Measurements from ENCODE around the gene FPR2. TPM values are rescaled to one million over a fixed set of nuclear protein-coding genes. Genes with fewer than 3 reads are reported as not detected.

The FPR2 gene
- total and polyA plus RNA-seq, 2 of the 13 experiments (the other 11 are each of a cell fraction or from before 2014, with no cell fraction given), result not detected

DNA sequence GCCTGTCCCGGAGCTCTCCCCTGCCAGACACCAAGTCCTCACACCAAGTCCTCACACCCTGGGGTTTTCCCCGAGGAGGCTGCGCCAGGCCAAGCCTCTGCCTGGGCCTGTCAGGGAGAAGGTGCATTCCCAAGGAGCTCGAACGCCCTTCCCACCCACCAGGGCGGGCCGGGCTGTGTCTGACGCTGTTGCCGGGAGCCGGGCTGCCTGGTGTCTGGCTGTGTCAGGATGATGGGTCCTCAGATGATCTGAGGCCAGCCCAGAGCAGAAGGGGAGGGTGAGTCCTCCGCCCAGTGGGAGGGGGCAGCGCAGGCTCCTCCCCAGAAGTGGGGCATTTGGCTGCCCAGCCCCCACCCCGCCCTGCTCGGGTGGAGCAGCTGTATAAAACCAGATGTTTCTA is 34.9 kb upstream of the FPR2 start:
- no peak for FAIRE-seq
- BruUV-seq (replicated peaks), result no TSS peak
- no peak for ATAC-seq
- TF ChIP-seq, protein P1, sequence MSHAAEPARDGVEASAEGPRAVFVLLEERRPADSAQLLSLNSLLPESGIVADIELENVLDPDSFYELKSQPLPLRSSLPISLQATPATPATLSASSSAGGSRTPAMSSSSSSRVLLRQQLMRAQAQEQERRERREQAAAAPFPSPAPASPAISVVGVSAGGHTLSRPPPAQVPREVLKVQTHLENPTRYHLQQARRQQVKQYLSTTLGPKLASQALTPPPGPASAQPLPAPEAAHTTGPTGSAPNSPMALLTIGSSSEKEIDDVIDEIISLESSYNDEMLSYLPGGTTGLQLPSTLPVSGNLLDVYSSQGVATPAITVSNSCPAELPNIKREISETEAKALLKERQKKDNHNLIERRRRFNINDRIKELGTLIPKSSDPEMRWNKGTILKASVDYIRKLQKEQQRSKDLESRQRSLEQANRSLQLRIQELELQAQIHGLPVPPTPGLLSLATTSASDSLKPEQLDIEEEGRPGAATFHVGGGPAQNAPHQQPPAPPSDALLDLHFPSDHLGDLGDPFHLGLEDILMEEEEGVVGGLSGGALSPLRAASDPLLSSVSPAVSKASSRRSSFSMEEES (CRISPR knock-in tag; IDR thresholded peaks at IDR 0.05), result no peak
- TF ChIP-seq FOXJ3 (CRISPR knock-in tag; IDR thresholded peaks at IDR 0.05; ENCODE audit: borderline replicate concordance), result no peak
- TF ChIP-seq ZNF121 (CRISPR knock-in tag; IDR thresholded peaks at IDR 0.05), result no peak
- TF ChIP-seq, protein P2, sequence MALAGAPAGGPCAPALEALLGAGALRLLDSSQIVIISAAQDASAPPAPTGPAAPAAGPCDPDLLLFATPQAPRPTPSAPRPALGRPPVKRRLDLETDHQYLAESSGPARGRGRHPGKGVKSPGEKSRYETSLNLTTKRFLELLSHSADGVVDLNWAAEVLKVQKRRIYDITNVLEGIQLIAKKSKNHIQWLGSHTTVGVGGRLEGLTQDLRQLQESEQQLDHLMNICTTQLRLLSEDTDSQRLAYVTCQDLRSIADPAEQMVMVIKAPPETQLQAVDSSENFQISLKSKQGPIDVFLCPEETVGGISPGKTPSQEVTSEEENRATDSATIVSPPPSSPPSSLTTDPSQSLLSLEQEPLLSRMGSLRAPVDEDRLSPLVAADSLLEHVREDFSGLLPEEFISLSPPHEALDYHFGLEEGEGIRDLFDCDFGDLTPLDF (CRISPR knock-in tag; IDR thresholded peaks at IDR 0.05), result no peak
- no peak for TF ChIP-seq IRF2 (CRISPR knock-in tag; IDR thresholded peaks at IDR 0.05)
- TF ChIP-seq, protein P3, sequence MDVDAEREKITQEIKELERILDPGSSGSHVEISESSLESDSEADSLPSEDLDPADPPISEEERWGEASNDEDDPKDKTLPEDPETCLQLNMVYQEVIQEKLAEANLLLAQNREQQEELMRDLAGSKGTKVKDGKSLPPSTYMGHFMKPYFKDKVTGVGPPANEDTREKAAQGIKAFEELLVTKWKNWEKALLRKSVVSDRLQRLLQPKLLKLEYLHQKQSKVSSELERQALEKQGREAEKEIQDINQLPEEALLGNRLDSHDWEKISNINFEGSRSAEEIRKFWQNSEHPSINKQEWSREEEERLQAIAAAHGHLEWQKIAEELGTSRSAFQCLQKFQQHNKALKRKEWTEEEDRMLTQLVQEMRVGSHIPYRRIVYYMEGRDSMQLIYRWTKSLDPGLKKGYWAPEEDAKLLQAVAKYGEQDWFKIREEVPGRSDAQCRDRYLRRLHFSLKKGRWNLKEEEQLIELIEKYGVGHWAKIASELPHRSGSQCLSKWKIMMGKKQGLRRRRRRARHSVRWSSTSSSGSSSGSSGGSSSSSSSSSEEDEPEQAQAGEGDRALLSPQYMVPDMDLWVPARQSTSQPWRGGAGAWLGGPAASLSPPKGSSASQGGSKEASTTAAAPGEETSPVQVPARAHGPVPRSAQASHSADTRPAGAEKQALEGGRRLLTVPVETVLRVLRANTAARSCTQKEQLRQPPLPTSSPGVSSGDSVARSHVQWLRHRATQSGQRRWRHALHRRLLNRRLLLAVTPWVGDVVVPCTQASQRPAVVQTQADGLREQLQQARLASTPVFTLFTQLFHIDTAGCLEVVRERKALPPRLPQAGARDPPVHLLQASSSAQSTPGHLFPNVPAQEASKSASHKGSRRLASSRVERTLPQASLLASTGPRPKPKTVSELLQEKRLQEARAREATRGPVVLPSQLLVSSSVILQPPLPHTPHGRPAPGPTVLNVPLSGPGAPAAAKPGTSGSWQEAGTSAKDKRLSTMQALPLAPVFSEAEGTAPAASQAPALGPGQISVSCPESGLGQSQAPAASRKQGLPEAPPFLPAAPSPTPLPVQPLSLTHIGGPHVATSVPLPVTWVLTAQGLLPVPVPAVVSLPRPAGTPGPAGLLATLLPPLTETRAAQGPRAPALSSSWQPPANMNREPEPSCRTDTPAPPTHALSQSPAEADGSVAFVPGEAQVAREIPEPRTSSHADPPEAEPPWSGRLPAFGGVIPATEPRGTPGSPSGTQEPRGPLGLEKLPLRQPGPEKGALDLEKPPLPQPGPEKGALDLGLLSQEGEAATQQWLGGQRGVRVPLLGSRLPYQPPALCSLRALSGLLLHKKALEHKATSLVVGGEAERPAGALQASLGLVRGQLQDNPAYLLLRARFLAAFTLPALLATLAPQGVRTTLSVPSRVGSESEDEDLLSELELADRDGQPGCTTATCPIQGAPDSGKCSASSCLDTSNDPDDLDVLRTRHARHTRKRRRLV (CRISPR knock-in tag; IDR thresholded peaks at IDR 0.05), result no peak
- no peak for TF ChIP-seq KDM2A (CRISPR knock-in tag; IDR thresholded peaks at IDR 0.05; ENCODE audit: borderline replicate concordance, low read depth)
- TF ChIP-seq ZMYM4 (CRISPR knock-in tag; IDR thresholded peaks at IDR 0.05), result no peak
- TF ChIP-seq MYC (CRISPR knock-in tag; IDR thresholded peaks at IDR 0.05; ENCODE audit: borderline replicate concordance), result no peak
- no peak for TF ChIP-seq ZSCAN12 (CRISPR knock-in tag; IDR thresholded peaks at IDR 0.05)
- TF ChIP-seq ZNF619 (CRISPR knock-in tag; IDR thresholded peaks at IDR 0.05), result no peak
- TF ChIP-seq, protein P4, sequence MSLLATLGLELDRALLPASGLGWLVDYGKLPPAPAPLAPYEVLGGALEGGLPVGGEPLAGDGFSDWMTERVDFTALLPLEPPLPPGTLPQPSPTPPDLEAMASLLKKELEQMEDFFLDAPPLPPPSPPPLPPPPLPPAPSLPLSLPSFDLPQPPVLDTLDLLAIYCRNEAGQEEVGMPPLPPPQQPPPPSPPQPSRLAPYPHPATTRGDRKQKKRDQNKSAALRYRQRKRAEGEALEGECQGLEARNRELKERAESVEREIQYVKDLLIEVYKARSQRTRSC (CRISPR knock-in tag; IDR thresholded peaks at IDR 0.05; ENCODE audit: low read depth), result no peak

More for the DNA sequence above, 34.9 kb upstream of the FPR2 start:
- Histone ChIP-seq H3K79me2 (ENCODE audit: insufficient read depth, low read length) (no peaks in the 10 kb centered on the region), H3K9ac (ENCODE audit: insufficient read depth, low read depth, low read length) (no peak overlapping the region), H3K27me3 (ENCODE audit: control insufficient read depth in 1 of 2, insufficient read depth in 2 of 2, low read length in 2 of 2) (peaks cover 0 to 34% of the 10 kb centered on the region in 2 experiments), H3K27ac (ENCODE audit: extremely low read length, insufficient read depth, low read length) (no peak overlapping the region), H2AFZ (ENCODE audit: low read length) (no peak overlapping the region), H3K4me3 (replicated peaks in 1 of 3; ENCODE audit: insufficient read depth in 1 of 3, low read depth in 2 of 3, low read length in 3 of 3) (no peak overlapping the region), H3K4me1 (ENCODE audit: insufficient read depth, low read length) (no peaks in the 10 kb centered on the region), H3K9me3 (ENCODE audit: low read length) (no peaks in the 10 kb centered on the region), H4K20me1 (ENCODE audit: insufficient read depth, low read length) (no peaks in the 10 kb centered on the region), H3K36me3 (replicated peaks in 1 of 2; ENCODE audit: control insufficient read depth in 1 of 2, insufficient read depth in 2 of 2, low read length in 2 of 2) (no peaks in the 10 kb centered on the region), H3K4me2 (ENCODE audit: low read depth, low read length) (no peak overlapping the region)
- intact Hi-C loops (cut with micrococcal nuclease; ENCODE audit: unreplicated experiment) (no loop called here), in situ Hi-C loops (cut with HindIII; ENCODE audit: extremely low pct_ligation_motif_present, low pct_unique_long_range_greater_than_20kb) (no loop called here)
- DNase-seq (ENCODE audit: low spot score), result no peak
- POLR2A ChIA-PET, result no interaction called here
- CTCF ChIA-PET (ENCODE audit: low intra/inter-chr PET ratio, low total read pairs), result no interaction called here
- 22% methylated on average over 11 of the region's 14 CpGs for WGBS (ENCODE audit: low lambda C conversion rate)

Measured in HepG2 (cell line).